ENCODE results near the gene PMS1. TPM values are rescaled to one million over a fixed set of nuclear protein-coding genes. Genes with fewer than 3 reads are reported as not detected.

PMS1 gene
- total RNA-seq, 1 experiment from 2014 or later, result 46.5 TPM

DNA sequence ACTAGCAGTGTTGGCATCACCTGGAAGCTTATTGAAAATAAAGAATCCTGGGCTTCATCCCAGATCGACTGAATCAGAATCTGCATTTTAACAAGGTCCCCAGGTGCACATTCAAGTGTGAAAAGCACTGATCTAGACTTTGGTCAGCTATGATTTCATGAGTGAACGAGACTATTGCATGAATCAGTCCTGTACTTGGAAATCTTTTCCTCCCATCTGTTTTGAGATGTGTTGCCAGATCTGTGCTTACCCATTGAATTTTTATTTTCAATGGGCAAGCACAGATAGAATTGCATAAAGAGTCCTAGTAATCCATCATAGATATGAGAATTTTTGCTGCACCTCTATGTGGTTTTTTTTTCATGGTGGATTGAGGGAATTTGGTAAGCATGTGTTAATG is 64.0 kb downstream of the PMS1 start:
- no TSS peak for BruUV-seq (replicated peaks)

DNA sequence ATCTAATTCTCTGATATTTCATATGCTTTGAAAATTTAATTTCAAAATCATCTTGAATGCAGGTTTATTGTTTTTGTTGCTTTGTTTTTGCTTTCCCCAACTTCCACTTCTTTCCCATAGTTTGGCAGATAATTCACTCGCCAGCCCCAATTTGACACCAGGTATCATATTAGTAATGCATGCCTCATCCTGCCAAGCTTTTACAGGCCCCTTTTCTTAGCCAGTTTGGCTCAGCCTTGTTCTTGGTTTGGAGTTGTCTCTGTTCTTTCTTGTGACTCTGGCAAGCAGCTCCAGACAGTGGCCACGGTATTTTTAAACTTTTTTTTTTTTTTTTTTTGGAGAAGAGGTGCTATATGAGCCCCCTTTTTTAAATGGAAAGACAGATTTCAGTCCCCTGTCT is 65.3 kb downstream of the PMS1 start:
- Histone ChIP-seq H3K9me3 (ENCODE audit: low read depth, low read length, poor library complexity, severe bottlenecking) (no peaks in the 10 kb centered on the region), H3K36me3 (ENCODE audit: insufficient read depth, low read length, poor library complexity, severe bottlenecking) (peaks cover 12% of the 10 kb centered on the region), H3K4me1 (ENCODE audit: insufficient read depth, low read length, poor library complexity, severe bottlenecking) (no peaks in the 10 kb centered on the region), H3K27me3 (replicated peaks; ENCODE audit: insufficient read depth, low read depth, low read length, poor library complexity) (no peaks in the 10 kb centered on the region), H3K27ac (ENCODE audit: low read depth, low read length, poor library complexity, severe bottlenecking) (no peak overlapping the region), H3K4me3 (ENCODE audit: low read depth, low read length, poor library complexity, severe bottlenecking) (no peak overlapping the region)
- ChIA-PET POLR2A (ENCODE audit: low non-redundant PET) (no interaction called here), CTCF (interaction anchor here (1.1 kb wide), 1 partner anchor 148 kb away, joined by 13 read pairs; no protein-coding TSS in a partner anchor)
- TF ChIP-seq, protein P1, sequence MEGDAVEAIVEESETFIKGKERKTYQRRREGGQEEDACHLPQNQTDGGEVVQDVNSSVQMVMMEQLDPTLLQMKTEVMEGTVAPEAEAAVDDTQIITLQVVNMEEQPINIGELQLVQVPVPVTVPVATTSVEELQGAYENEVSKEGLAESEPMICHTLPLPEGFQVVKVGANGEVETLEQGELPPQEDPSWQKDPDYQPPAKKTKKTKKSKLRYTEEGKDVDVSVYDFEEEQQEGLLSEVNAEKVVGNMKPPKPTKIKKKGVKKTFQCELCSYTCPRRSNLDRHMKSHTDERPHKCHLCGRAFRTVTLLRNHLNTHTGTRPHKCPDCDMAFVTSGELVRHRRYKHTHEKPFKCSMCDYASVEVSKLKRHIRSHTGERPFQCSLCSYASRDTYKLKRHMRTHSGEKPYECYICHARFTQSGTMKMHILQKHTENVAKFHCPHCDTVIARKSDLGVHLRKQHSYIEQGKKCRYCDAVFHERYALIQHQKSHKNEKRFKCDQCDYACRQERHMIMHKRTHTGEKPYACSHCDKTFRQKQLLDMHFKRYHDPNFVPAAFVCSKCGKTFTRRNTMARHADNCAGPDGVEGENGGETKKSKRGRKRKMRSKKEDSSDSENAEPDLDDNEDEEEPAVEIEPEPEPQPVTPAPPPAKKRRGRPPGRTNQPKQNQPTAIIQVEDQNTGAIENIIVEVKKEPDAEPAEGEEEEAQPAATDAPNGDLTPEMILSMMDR (conservative IDR thresholded peaks at IDR 0.05; ENCODE audit: low read depth, low read length), result no peak
- TF ChIP-seq EZH2 (IDR thresholded peaks at IDR 0.05; ENCODE audit: borderline replicate concordance, low read depth, low read length, poor library complexity, severe bottlenecking), result no peak
- no TSS peak for BruUV-seq (replicated peaks)
- intact Hi-C loops (cut with micrococcal nuclease; ENCODE audit: unreplicated experiment), result no loop called here
- no peak for DNase-seq (ENCODE audit: low spot score)

More for the DNA sequence above, 64.0 kb downstream of the PMS1 start:
- peaks cover 7% of the 10 kb centered on the region for H3K36me3 ChIP-seq (ENCODE audit: insufficient read depth, low read length, poor library complexity, severe bottlenecking)
- H3K27ac ChIP-seq (ENCODE audit: low read depth, low read length, poor library complexity, severe bottlenecking), result no peak overlapping the region
- no peaks in the 10 kb centered on the region for H3K27me3 ChIP-seq (replicated peaks; ENCODE audit: insufficient read depth, low read depth, low read length, poor library complexity)
- H3K9me3 ChIP-seq (ENCODE audit: low read depth, low read length, poor library complexity, severe bottlenecking), result no peaks in the 10 kb centered on the region
- no peak for DNase-seq (ENCODE audit: low spot score)
- H3K4me1 ChIP-seq (ENCODE audit: insufficient read depth, low read length, poor library complexity, severe bottlenecking), result no peaks in the 10 kb centered on the region
- TF ChIP-seq, protein P1 (conservative IDR thresholded peaks at IDR 0.05; ENCODE audit: low read depth, low read length), result no peak
- no peak for TF ChIP-seq EZH2 (IDR thresholded peaks at IDR 0.05; ENCODE audit: borderline replicate concordance, low read depth, low read length, poor library complexity, severe bottlenecking)
- POLR2A ChIA-PET (ENCODE audit: low non-redundant PET), result no interaction called here
- H3K4me3 ChIP-seq (ENCODE audit: low read depth, low read length, poor library complexity, severe bottlenecking), result no peak overlapping the region
- CTCF ChIA-PET, result no interaction called here
- intact Hi-C loops (cut with micrococcal nuclease; ENCODE audit: unreplicated experiment), result no loop called here

DNA sequence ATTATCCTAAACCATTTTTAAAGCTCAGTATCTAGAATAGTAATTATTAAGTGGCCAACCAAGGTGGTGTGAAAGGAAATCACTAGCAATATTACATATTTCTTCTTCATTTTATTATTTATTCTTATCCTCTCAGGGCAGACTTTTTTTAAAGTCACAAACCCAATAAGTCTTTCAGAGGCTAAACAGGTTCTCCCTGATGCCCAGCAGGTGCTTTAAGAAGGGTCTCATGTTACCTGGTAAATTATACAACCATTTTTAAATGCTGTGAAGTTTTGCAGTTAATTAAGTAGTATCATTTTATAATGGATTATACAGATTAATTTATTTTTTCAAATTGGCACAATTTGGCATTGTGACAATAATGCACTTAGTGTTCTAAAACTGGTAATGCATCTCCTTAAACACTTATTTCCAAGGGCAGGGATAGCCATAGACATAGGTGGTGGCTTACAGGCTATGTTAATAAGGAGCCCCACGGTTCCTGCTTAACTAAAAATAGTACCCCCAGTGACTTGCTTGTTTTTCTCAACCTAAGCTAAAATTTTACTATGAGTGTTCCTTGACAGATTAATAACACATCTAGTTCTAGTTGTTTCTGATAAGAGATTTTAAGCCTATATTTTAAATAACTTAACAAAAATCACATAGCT is 67.0 kb downstream of the PMS1 start:
- H3K36me3 ChIP-seq (ENCODE audit: insufficient read depth, low read length, poor library complexity, severe bottlenecking), result peaks cover 10% of the 10 kb centered on the region
- H3K4me1 ChIP-seq (ENCODE audit: insufficient read depth, low read length, poor library complexity, severe bottlenecking), result no peaks in the 10 kb centered on the region
- no peak overlapping the region for H3K4me3 ChIP-seq (ENCODE audit: low read depth, low read length, poor library complexity, severe bottlenecking)
- ChIA-PET CTCF (no interaction called here), POLR2A (ENCODE audit: low non-redundant PET) (no interaction called here)
- TF ChIP-seq EZH2 (IDR thresholded peaks at IDR 0.05; ENCODE audit: borderline replicate concordance, low read depth, low read length, poor library complexity, severe bottlenecking), result no peak
- intact Hi-C loops (cut with micrococcal nuclease; ENCODE audit: unreplicated experiment), result no loop called here
- BruUV-seq (replicated peaks), result no TSS peak
- H3K9me3 ChIP-seq (ENCODE audit: low read depth, low read length, poor library complexity, severe bottlenecking), result no peaks in the 10 kb centered on the region
- no peak overlapping the region for H3K27ac ChIP-seq (ENCODE audit: low read depth, low read length, poor library complexity, severe bottlenecking)
- no peaks in the 10 kb centered on the region for H3K27me3 ChIP-seq (replicated peaks; ENCODE audit: insufficient read depth, low read depth, low read length, poor library complexity)
- no peak for DNase-seq (ENCODE audit: low spot score)

DNA sequence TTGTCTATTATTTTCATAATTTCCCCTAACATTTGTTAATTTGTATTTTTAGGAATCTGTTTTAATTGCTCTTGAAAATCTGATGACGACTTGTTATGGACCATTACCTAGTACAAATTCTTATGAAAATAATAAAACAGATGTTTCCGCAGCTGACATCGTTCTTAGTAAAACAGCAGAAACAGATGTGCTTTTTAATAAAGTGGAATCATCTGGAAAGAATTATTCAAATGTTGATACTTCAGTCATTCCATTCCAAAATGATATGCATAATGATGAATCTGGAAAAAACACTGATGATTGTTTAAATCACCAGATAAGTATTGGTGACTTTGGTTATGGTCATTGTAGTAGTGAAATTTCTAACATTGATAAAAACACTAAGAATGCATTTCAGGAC is 69.9 kb downstream of the PMS1 start:
- Histone ChIP-seq H3K27ac (ENCODE audit: low read depth, low read length, poor library complexity, severe bottlenecking) (no peak overlapping the region), H3K36me3 (ENCODE audit: insufficient read depth, low read length, poor library complexity, severe bottlenecking) (peaks cover 10% of the 10 kb centered on the region), H3K4me3 (ENCODE audit: low read depth, low read length, poor library complexity, severe bottlenecking) (no peak overlapping the region), H3K9me3 (ENCODE audit: low read depth, low read length, poor library complexity, severe bottlenecking) (no peaks in the 10 kb centered on the region), H3K4me1 (ENCODE audit: insufficient read depth, low read length, poor library complexity, severe bottlenecking) (no peaks in the 10 kb centered on the region), H3K27me3 (replicated peaks; ENCODE audit: insufficient read depth, low read depth, low read length, poor library complexity) (no peaks in the 10 kb centered on the region)
- TF ChIP-seq, protein P1 (conservative IDR thresholded peaks at IDR 0.05; ENCODE audit: low read depth, low read length), result no peak
- no peak for TF ChIP-seq EZH2 (IDR thresholded peaks at IDR 0.05; ENCODE audit: borderline replicate concordance, low read depth, low read length, poor library complexity, severe bottlenecking)
- intact Hi-C loops (cut with micrococcal nuclease; ENCODE audit: unreplicated experiment), result no loop called here
- BruUV-seq (replicated peaks), result no TSS peak
- ChIA-PET CTCF (no interaction called here), POLR2A (ENCODE audit: low non-redundant PET) (no interaction called here)
- no peak for DNase-seq (ENCODE audit: low spot score)

Data from A673 (cell line).